WTC11 (cell line): ENCODE results near the gene UBE2F. TPM values are rescaled to one million over a fixed set of nuclear protein-coding genes. Genes with fewer than 3 reads are reported as not detected.

Experiments
- ATAC-seq: fragments of 200-7000 bp; cut with Tn5 transposase; 2 replicates; pipeline ENCODE4 v1.10.0; 2021; ENCODE audit warnings: mild to moderate bottlenecking, moderate library complexity
- CTCF ChIA-PET: fragments of 300-600 bp; sonication (Branson Sonifier 250); formaldehyde crosslinking; loops from one replicate; lab custom pipeline; 2021; ENCODE audit warnings: antibody characterized with exemption; lab: Charles Lee
- POLR2A ChIA-PET: fragments of 350-600 bp; sonication (Branson Sonifier 250); formaldehyde crosslinking; loops from one replicate; lab custom pipeline; 2021; ENCODE audit warnings: antibody characterized with exemption; lab: Charles Lee
- DNase-seq: peaks from one replicate; pipeline ENCODE4 v3.0.0; 2021; ENCODE audit warnings: low spot score
- H3K27ac Mint-ChIP-seq: 2 replicates; pipeline ENCODE4 v1.8.0; 2021; ENCODE audit warnings: mixed read lengths
- H3K27me3 Mint-ChIP-seq: 2 replicates; pipeline ENCODE4 v1.8.0; 2021; ENCODE audit warnings: low read depth, mild to moderate bottlenecking, moderate library complexity, mixed read lengths
- H3K36me3 Mint-ChIP-seq: 2 replicates; pipeline ENCODE4 v1.8.0; 2021; ENCODE audit warnings: mixed read lengths
- H3K4me1 Mint-ChIP-seq: 2 replicates; pipeline ENCODE4 v1.8.0; 2022; ENCODE audit warnings: mixed read lengths
- H3K4me3 Mint-ChIP-seq: 2 replicates; pipeline ENCODE4 v1.8.0; 2021; ENCODE audit warnings: mild to moderate bottlenecking, moderate library complexity, mixed read lengths
- H3K9me3 Mint-ChIP-seq: 2 replicates; pipeline ENCODE4 v1.8.0; 2021; ENCODE audit warnings: mixed read lengths
- ATF6 ChIP-seq: sonication (generic); formaldehyde crosslinking; IDR thresholded peaks from 2 replicates; pipeline ENCODE4 v1.8.1; 2023; ENCODE audit warnings: mild to moderate bottlenecking, missing genetic modification reagents
- CREB1 ChIP-seq: sonication (generic); formaldehyde crosslinking; IDR thresholded peaks from 2 replicates; pipeline ENCODE4 v1.8.0; 2023; ENCODE audit warnings: mild to moderate bottlenecking, missing genetic modification reagents
- E2F4 ChIP-seq: sonication (generic); formaldehyde crosslinking; IDR thresholded peaks from 2 replicates; pipeline ENCODE4 v1.8.1; 2022; ENCODE audit warnings: low read depth, mild to moderate bottlenecking, moderate library complexity, missing genetic modification reagents, borderline replicate concordance
- ESRRA ChIP-seq: sonication (generic); formaldehyde crosslinking; IDR thresholded peaks from 2 replicates; pipeline ENCODE4 v1.8.1; 2022; ENCODE audit warnings: mild to moderate bottlenecking, missing genetic modification reagents, borderline replicate concordance
- FOXJ3 ChIP-seq: sonication (generic); formaldehyde crosslinking; IDR thresholded peaks from 2 replicates; pipeline ENCODE4 v1.9.0; 2021; ENCODE audit warnings: missing genetic modification reagents, mild to moderate bottlenecking, borderline replicate concordance
- GTF2I ChIP-seq: fragments of 250-450 bp; sonication (Bioruptor Pico); conservative IDR thresholded peaks from 2 replicates; pipeline ENCODE4 v1.4.0; 2021; ENCODE audit warnings: mild to moderate bottlenecking
- MLX ChIP-seq: sonication (generic); formaldehyde crosslinking; IDR thresholded peaks from 2 replicates; pipeline ENCODE4 v1.8.1; 2023; ENCODE audit warnings: mild to moderate bottlenecking, missing genetic modification reagents, moderate library complexity
- NR3C1 ChIP-seq: sonication (generic); formaldehyde crosslinking; conservative IDR thresholded peaks from 2 replicates; pipeline ENCODE4 v1.8.1; 2023; ENCODE audit warnings: low read depth, mild to moderate bottlenecking, missing genetic modification reagents
- PREB ChIP-seq: sonication (generic); formaldehyde crosslinking; IDR thresholded peaks from 2 replicates; pipeline ENCODE4 v1.8.1; 2022; ENCODE audit warnings: mild to moderate bottlenecking, missing genetic modification reagents, moderate library complexity, borderline replicate concordance
- SMAD4 ChIP-seq: sonication (generic); formaldehyde crosslinking; IDR thresholded peaks from 2 replicates; pipeline ENCODE4 v1.8.0; 2022; ENCODE audit warnings: mild to moderate bottlenecking, missing genetic modification reagents
- ZBTB43 ChIP-seq: sonication (generic); formaldehyde crosslinking; IDR thresholded peaks from 2 replicates; pipeline ENCODE4 v1.8.1; 2023; ENCODE audit warnings: mild to moderate bottlenecking, missing genetic modification reagents
- ZNF232 ChIP-seq: sonication (generic); formaldehyde crosslinking; IDR thresholded peaks from 2 replicates; pipeline ENCODE4 v1.8.0; 2022; ENCODE audit warnings: mild to moderate bottlenecking, missing genetic modification reagents
- ZNF263 ChIP-seq: sonication (generic); formaldehyde crosslinking; IDR thresholded peaks from 2 replicates; pipeline ENCODE4 v1.8.1; 2022; ENCODE audit warnings: low read depth, mild to moderate bottlenecking, moderate library complexity, missing genetic modification reagents
- ZNF396 ChIP-seq: fragments of 250-450 bp; sonication (Bioruptor Pico); IDR thresholded peaks from 2 replicates; pipeline ENCODE4 v1.8.0; 2021; ENCODE audit warnings: mild to moderate bottlenecking, moderate library complexity, borderline replicate concordance
- ZNF416 ChIP-seq: fragments of 250-450 bp; sonication (Bioruptor Pico); IDR thresholded peaks from 2 replicates; pipeline ENCODE4 v1.9.0; 2021; ENCODE audit warnings: mild to moderate bottlenecking, inconsistent platforms
- total RNA-seq: library from RNA; stranded (reverse); gene quantifications from 3 replicates; pipeline ENCODE4 v1.2.3, GENCODE V29; 2021

UBE2F gene
- total RNA-seq, 1 experiment from 2014 or later = 49.5 TPM

- no peak for TF ChIP-seq PREB
- TF ChIP-seq NR3C1 (CRISPR knock-in tag) = no peak
- TF ChIP-seq ZNF416 (CRISPR knock-in tag) = no peak
- no peak for TF ChIP-seq ZNF263 (CRISPR knock-in tag)
- TF ChIP-seq CREB1 (CRISPR knock-in tag) = no peak
- TF ChIP-seq GTF2I (CRISPR knock-in tag) = no peak
These were observed 27.6 kb upstream of the UBE2F start (continued) for GRCh38 chr2:237939251-237939650.

- POLR2A ChIA-PET = no interaction called here
- H3K4me1 Mint-ChIP-seq = peaks cover 19% of the 10 kb centered on the region
- no peak for TF ChIP-seq FOXJ3 (CRISPR knock-in tag)
- H3K27me3 Mint-ChIP-seq = peaks cover 5% of the 10 kb centered on the region
- CTCF ChIA-PET = interaction anchor here (1.0 kb wide), 1 partner anchor 198 kb away, joined by 3 read pairs; no protein-coding TSS in a partner anchor
- H3K4me3 Mint-ChIP-seq = no peak overlapping the region
- no peak for ATAC-seq
- peak overlapping the region; percentile 81; the same call in 1 of the 2 replicates for H3K27ac Mint-ChIP-seq
- no peak for DNase-seq
- peaks cover 24% of the 10 kb centered on the region for H3K9me3 Mint-ChIP-seq
- peaks cover 15% of the 10 kb centered on the region for H3K36me3 Mint-ChIP-seq
These were observed 26.0 kb upstream of the UBE2F start for GRCh38 chr2:237940828-237941227.

- Mint-ChIP-seq H3K27me3 (peaks cover 8% of the 10 kb centered on the region), H3K27ac (no peak overlapping the region), H3K4me1 (peaks cover 17% of the 10 kb centered on the region), H3K4me3 (no peak overlapping the region), H3K9me3 (peaks cover 28% of the 10 kb centered on the region), H3K36me3 (peaks cover 17% of the 10 kb centered on the region)
- TF ChIP-seq E2F4 (CRISPR knock-in tag) (no peak), SMAD4 (CRISPR knock-in tag) (no peak), ESRRA (no peak), ZBTB43 (CRISPR knock-in tag) (no peak), ZNF396 (CRISPR knock-in tag) (no peak)
- ATAC-seq = no peak
- DNase-seq = no peak
- ChIA-PET POLR2A (no interaction called here), CTCF (interaction anchor here (1.0 to 1.7 kb wide), 2 partner anchors 18 to 198 kb away, joined by 3 to 5 read pairs; no protein-coding TSS in a partner anchor)
These were observed 25.6 kb upstream of the UBE2F start for GRCh38 chr2:237941239-237941638.

- Mint-ChIP-seq H3K9me3 (peaks cover 39% of the 10 kb centered on the region), H3K27me3 (peaks cover 10% of the 10 kb centered on the region), H3K4me1 (peaks cover 17% of the 10 kb centered on the region), H3K36me3 (peaks cover 17% of the 10 kb centered on the region), H3K27ac (no peak overlapping the region), H3K4me3 (no peak overlapping the region)
- DNase-seq = no peak
- ChIA-PET POLR2A (no interaction called here), CTCF (interaction anchor here (0.6 to 1.7 kb wide), 2 partner anchors 19 to 287 kb away, joined by 4 to 5 read pairs; no protein-coding TSS in a partner anchor)
- no peak for ATAC-seq
- no peak for TF ChIP-seq MLX
- TF ChIP-seq ZBTB43 (CRISPR knock-in tag) = no peak
- TF ChIP-seq ATF6 (CRISPR knock-in tag) = no peak
- TF ChIP-seq ZNF232 (CRISPR knock-in tag) = no peak
These were observed 24.3 kb upstream of the UBE2F start for GRCh38 chr2:237942513-237942899.
